ENCODE results near the gene PRRT3. TPM values are rescaled to one million over a fixed set of nuclear protein-coding genes. Genes with fewer than 3 reads are reported as not detected.

The PRRT3 gene
- total and polyA plus RNA-seq, 2 of the 13 experiments (the other 11 are each of a cell fraction or from before 2014, with no cell fraction given) = 0.22 to 0.44 TPM

DNA sequence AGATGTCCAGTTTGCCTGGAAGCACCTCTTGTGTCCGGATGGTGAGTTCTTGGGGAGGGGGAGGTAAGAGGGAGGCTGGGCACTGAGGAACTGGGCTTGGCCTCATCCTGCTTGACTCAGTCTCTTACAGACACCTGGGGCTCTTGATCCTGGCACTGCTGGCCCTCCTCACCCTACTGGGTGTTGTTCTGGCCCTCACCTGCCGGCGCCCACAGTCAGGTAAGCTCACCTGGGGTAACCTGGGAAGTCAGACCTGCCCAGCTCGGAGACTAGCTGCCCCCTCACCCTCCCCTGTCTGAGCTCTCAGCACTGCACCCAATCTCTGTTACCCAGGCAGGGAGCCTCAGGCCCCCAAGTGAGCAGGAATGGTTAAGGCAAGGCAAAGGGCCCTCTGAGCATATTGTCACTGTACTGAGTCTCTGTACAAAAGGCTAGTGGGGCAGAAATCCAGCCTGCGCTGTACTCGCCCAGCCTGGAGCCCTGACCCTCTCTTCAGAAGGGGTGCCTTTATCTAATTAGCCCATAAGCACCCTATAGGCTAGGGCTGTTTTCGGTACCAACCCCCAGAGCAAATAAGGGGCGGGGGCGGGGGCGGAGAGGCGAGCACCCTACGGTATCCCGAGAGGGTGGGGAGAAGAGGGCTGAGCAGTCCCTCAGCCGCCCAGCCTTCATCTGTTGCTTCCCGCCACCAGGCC is 37.5 kb downstream of the PRRT3 start (continued):
- TF ChIP-seq, protein P1, sequence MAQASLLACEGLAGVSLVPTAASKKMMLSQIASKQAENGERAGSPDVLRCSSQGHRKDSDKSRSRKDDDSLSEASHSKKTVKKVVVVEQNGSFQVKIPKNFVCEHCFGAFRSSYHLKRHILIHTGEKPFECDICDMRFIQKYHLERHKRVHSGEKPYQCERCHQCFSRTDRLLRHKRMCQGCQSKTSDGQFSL (CRISPR knock-in tag; IDR thresholded peaks at IDR 0.05) = no peak; the same call in 1 of the 2 replicates
- TF ChIP-seq, protein P2, sequence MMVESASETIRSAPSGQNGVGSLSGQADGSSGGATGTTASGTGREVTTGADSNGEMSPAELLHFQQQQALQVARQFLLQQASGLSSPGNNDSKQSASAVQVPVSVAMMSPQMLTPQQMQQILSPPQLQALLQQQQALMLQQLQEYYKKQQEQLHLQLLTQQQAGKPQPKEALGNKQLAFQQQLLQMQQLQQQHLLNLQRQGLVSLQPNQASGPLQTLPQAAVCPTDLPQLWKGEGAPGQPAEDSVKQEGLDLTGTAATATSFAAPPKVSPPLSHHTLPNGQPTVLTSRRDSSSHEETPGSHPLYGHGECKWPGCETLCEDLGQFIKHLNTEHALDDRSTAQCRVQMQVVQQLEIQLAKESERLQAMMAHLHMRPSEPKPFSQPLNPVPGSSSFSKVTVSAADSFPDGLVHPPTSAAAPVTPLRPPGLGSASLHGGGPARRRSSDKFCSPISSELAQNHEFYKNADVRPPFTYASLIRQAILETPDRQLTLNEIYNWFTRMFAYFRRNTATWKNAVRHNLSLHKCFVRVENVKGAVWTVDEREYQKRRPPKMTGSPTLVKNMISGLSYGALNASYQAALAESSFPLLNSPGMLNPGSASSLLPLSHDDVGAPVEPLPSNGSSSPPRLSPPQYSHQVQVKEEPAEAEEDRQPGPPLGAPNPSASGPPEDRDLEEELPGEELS (CRISPR knock-in tag; IDR thresholded peaks at IDR 0.05) = 0 out of 2 replicates have a peak, but pooled peaks have one; percentile 32
- TF ChIP-seq ZC3H13 (CRISPR knock-in tag; IDR thresholded peaks at IDR 0.05) (peak; percentile 46; the same call in 1 of the 2 replicates), RFX1 (IDR thresholded peaks at IDR 0.05) (no peak), POLR2A (IDR thresholded peaks at IDR 0.05; ENCODE audit: insufficient read depth in 1 of 2, low read depth in 2 of 2, low read length in 2 of 2) (peak in 1 of 2 experiments; percentile 56; a peak in 1 of 4 replicates), NONO (IDR thresholded peaks at IDR 0.05) (no peak), NONO (CRISPR knock-in tag; conservative IDR thresholded peaks at IDR 0.05) (peak; percentile 42), HDAC2 (CRISPR knock-in tag; IDR thresholded peaks at IDR 0.05) (no peak), WIZ (CRISPR knock-in tag; IDR thresholded peaks at IDR 0.05) (no peak), RFXAP (CRISPR knock-in tag; IDR thresholded peaks at IDR 0.05; ENCODE audit: borderline replicate concordance) (no peak), RELA (CRISPR knock-in tag; IDR thresholded peaks at IDR 0.05) (no peak), ZNF605 (CRISPR knock-in tag; IDR thresholded peaks at IDR 0.05) (peak; percentile 57; the same call in 1 of the 2 replicates), ZNF562 (CRISPR knock-in tag; IDR thresholded peaks at IDR 0.05; ENCODE audit: borderline replicate concordance) (no peak), XRCC5 (optimal IDR thresholded peaks at IDR 0.05; ENCODE audit: low read length) (no peak), ZEB1 (IDR thresholded peaks at IDR 0.05; ENCODE audit: insufficient replicate concordance, low read depth) (peak; percentile 62), RBM39 (IDR thresholded peaks at IDR 0.05; ENCODE audit: low read depth, low read length, poor library complexity, severe bottlenecking) (no peak), DPF2 (CRISPR knock-in tag; IDR thresholded peaks at IDR 0.05; ENCODE audit: borderline replicate concordance, low read depth) (0 out of 2 replicates have a peak, but pooled peaks have one; percentile 4), JUNB (CRISPR knock-in tag; IDR thresholded peaks at IDR 0.05; ENCODE audit: borderline replicate concordance) (0 out of 2 replicates have a peak, but pooled peaks have one; percentile 32), THAP11 (CRISPR knock-in tag; IDR thresholded peaks at IDR 0.05) (no peak; the same call in 1 of the 2 replicates)
- TF ChIP-seq, protein P3, sequence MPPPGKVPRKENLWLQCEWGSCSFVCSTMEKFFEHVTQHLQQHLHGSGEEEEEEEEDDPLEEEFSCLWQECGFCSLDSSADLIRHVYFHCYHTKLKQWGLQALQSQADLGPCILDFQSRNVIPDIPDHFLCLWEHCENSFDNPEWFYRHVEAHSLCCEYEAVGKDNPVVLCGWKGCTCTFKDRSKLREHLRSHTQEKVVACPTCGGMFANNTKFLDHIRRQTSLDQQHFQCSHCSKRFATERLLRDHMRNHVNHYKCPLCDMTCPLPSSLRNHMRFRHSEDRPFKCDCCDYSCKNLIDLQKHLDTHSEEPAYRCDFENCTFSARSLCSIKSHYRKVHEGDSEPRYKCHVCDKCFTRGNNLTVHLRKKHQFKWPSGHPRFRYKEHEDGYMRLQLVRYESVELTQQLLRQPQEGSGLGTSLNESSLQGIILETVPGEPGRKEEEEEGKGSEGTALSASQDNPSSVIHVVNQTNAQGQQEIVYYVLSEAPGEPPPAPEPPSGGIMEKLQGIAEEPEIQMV (CRISPR knock-in tag; IDR thresholded peaks at IDR 0.05; ENCODE audit: low read depth) = no peak
- TF ChIP-seq, protein P4, sequence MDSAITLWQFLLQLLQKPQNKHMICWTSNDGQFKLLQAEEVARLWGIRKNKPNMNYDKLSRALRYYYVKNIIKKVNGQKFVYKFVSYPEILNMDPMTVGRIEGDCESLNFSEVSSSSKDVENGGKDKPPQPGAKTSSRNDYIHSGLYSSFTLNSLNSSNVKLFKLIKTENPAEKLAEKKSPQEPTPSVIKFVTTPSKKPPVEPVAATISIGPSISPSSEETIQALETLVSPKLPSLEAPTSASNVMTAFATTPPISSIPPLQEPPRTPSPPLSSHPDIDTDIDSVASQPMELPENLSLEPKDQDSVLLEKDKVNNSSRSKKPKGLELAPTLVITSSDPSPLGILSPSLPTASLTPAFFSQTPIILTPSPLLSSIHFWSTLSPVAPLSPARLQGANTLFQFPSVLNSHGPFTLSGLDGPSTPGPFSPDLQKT (CRISPR knock-in tag; IDR thresholded peaks at IDR 0.05; ENCODE audit: borderline replicate concordance) = no peak; the same call in 1 of the 2 replicates
- TF ChIP-seq, protein P5, sequence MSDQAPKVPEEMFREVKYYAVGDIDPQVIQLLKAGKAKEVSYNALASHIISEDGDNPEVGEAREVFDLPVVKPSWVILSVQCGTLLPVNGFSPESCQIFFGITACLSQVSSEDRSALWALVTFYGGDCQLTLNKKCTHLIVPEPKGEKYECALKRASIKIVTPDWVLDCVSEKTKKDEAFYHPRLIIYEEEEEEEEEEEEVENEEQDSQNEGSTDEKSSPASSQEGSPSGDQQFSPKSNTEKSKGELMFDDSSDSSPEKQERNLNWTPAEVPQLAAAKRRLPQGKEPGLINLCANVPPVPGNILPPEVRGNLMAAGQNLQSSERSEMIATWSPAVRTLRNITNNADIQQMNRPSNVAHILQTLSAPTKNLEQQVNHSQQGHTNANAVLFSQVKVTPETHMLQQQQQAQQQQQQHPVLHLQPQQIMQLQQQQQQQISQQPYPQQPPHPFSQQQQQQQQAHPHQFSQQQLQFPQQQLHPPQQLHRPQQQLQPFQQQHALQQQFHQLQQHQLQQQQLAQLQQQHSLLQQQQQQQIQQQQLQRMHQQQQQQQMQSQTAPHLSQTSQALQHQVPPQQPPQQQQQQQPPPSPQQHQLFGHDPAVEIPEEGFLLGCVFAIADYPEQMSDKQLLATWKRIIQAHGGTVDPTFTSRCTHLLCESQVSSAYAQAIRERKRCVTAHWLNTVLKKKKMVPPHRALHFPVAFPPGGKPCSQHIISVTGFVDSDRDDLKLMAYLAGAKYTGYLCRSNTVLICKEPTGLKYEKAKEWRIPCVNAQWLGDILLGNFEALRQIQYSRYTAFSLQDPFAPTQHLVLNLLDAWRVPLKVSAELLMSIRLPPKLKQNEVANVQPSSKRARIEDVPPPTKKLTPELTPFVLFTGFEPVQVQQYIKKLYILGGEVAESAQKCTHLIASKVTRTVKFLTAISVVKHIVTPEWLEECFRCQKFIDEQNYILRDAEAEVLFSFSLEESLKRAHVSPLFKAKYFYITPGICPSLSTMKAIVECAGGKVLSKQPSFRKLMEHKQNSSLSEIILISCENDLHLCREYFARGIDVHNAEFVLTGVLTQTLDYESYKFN (CRISPR knock-in tag; conservative IDR thresholded peaks at IDR 0.05) = 0 out of 2 replicates have a peak, but pooled peaks have one; percentile 14

All from HepG2 (cell line).